Measurements from ENCODE around the gene GUCY1A2.
"Not testable (repeated sequence)": the region's sequence is repeated elsewhere in the genome, so short reads cannot be mapped to it uniquely, and the experiment has no call there.

- not testable (repeated sequence) for TF ChIP-seq CTCF (IDR thresholded peaks at IDR 0.05); EZH2 (IDR thresholded peaks at IDR 0.05; ENCODE audit: borderline replicate concordance, insufficient read depth, low read depth, low read length, poor library complexity, severe bottlenecking)
Measured at GRCh38 chr11:106777302-106777701, 241.0 kb downstream of the GUCY1A2 start.

All from B cell (primary cell).